IMR-90 (cell line): ENCODE measurements around the gene NAMPT. TPM values are rescaled to one million over a fixed set of nuclear protein-coding genes. Genes with fewer than 3 reads are reported as not detected.
A peak's percentile ranks its signal among the peaks of the same experiment; 100 is the strongest.

Experiments used
- ATAC-seq: fragments of 200-7000 bp; cut with Tn5 transposase; 2 replicates; pipeline ENCODE4 v1.9.1; 2020; ENCODE audit warnings: low read depth, mild to moderate bottlenecking, moderate library complexity
- BruUV-seq: library from RNA; stranded (reverse); fragments of 400-500 nt; replicated peaks from 2 replicates; lab custom pipeline; 2021; lab: Mats Ljungman, UMichigan
- CTCF ChIA-PET: fragments of 300-600 bp; formaldehyde crosslinking; extraction: SDS; loops from one replicate; lab custom pipeline; 2021; ENCODE audit warnings: antibody characterized with exemption; lab: Yijun Ruan, JAX
- POLR2A ChIA-PET: fragments of 300-600 bp; sonication (Branson Sonifier 250); formaldehyde crosslinking; loops from one replicate; lab custom pipeline; 2022; ENCODE audit warnings: antibody characterized with exemption; ENCODE audit not compliant: unreplicated experiment; lab: Charles Lee
- DNase-seq: peaks from one replicate; pipeline ENCODE4 v3.0.0; 2013
- H2AFZ ChIP-seq: replicated peaks from 2 replicates; pipeline ENCODE3; 2013; ENCODE audit warnings: low read length, mild to moderate bottlenecking; ENCODE audit not compliant: poor library complexity
- H2AK5ac ChIP-seq: 2 replicates; pipeline ENCODE4 v1.6.1; 2013; ENCODE audit warnings: low read depth, low read length, inconsistent platforms
- H2AK9ac ChIP-seq: replicated peaks from 2 replicates; pipeline ENCODE3; 2013; ENCODE audit warnings: mild to moderate bottlenecking, low read depth, low read length, moderate library complexity; ENCODE audit not compliant: poor library complexity
- H2BK120ac ChIP-seq: 2 replicates; pipeline ENCODE4 v1.6.1; 2013; ENCODE audit warnings: low read depth, low read length, inconsistent platforms
- H2BK15ac ChIP-seq: 3 replicates; pipeline ENCODE4 v1.6.1; 2013; ENCODE audit warnings: low read depth, low read length, inconsistent platforms
- H2BK20ac ChIP-seq: 2 replicates; pipeline ENCODE4 v1.6.1; 2013; ENCODE audit warnings: low read depth, mild to moderate bottlenecking, inconsistent platforms, low read length, moderate library complexity
- H2BK5ac ChIP-seq: 2 replicates; pipeline ENCODE4 v1.6.1; 2013; ENCODE audit warnings: mild to moderate bottlenecking, low read depth, low read length, inconsistent platforms; ENCODE audit not compliant: poor library complexity, severe bottlenecking
- H3K14ac ChIP-seq: replicated peaks from 2 replicates; pipeline ENCODE4 v1.6.1; 2013; ENCODE audit warnings: low read depth, low read length, inconsistent platforms
- H3K18ac ChIP-seq: 2 replicates; pipeline ENCODE4 v1.6.1; 2013; ENCODE audit warnings: low read depth, low read length, control low read depth
- H3K23ac ChIP-seq: 2 replicates; pipeline ENCODE4 v1.6.1; 2013; ENCODE audit warnings: low read depth, low read length, inconsistent platforms
- H3K27ac ChIP-seq: 2 replicates; pipeline ENCODE4 v1.5.1; 2013; ENCODE audit warnings: mild to moderate bottlenecking, control low read depth, low read length; ENCODE audit not compliant: insufficient read depth
- H3K27me3 ChIP-seq: 2 replicates; pipeline ENCODE4 v1.6.1; 2013; ENCODE audit warnings: low read length; ENCODE audit not compliant: control insufficient read depth, insufficient read depth
- H3K36me3 ChIP-seq: 2 replicates; pipeline ENCODE4 v1.6.1; 2013; ENCODE audit warnings: low read length, mixed read lengths; ENCODE audit not compliant: control insufficient read depth, insufficient read depth
- H3K4ac ChIP-seq: 2 replicates; pipeline ENCODE4 v1.6.1; 2013; ENCODE audit warnings: low read depth, low read length, inconsistent platforms
- H3K4me1 ChIP-seq: 2 replicates; pipeline ENCODE4 v1.6.1; 2013; ENCODE audit warnings: low read length, mixed read lengths; ENCODE audit not compliant: control insufficient read depth, insufficient read depth
- H3K4me2 ChIP-seq: 2 replicates; pipeline ENCODE4 v1.6.1; 2013; ENCODE audit warnings: low read depth, mild to moderate bottlenecking, control low read depth, low read length, moderate library complexity
- H3K4me3 ChIP-seq: 2 replicates; pipeline ENCODE4 v1.5.1; 2013; ENCODE audit warnings: low read depth, mild to moderate bottlenecking, control low read depth, low read length, moderate library complexity; ENCODE audit not compliant: insufficient read depth
- H3K56ac ChIP-seq: 2 replicates; pipeline ENCODE4 v1.6.1; 2013; ENCODE audit warnings: low read length, inconsistent platforms; ENCODE audit not compliant: insufficient read depth; ENCODE audit errors: extremely low read depth
- H3K79me1 ChIP-seq, 2 experiments: 2 replicates each; pipeline ENCODE4 v1.6.1; 2013; ENCODE audit warnings: low read length in 2 of 2, inconsistent platforms in 1 of 2, low read depth in 1 of 2
- H3K9ac ChIP-seq: 2 replicates; pipeline ENCODE4 v1.6.1; 2013; ENCODE audit warnings: low read depth, low read length, control low read depth
- H3K9me1 ChIP-seq: 2 replicates; pipeline ENCODE4 v1.6.1; 2013; ENCODE audit warnings: low read length, inconsistent platforms; ENCODE audit not compliant: insufficient read depth
- H3K9me3 ChIP-seq: 2 replicates; pipeline ENCODE4 v1.6.1; 2013; ENCODE audit warnings: low read length; ENCODE audit not compliant: control insufficient read depth, insufficient read depth
- H4K20me1 ChIP-seq: 2 replicates; pipeline ENCODE4 v1.6.1; 2013; ENCODE audit warnings: low read length, inconsistent platforms; ENCODE audit not compliant: insufficient read depth
- H4K5ac ChIP-seq: 2 replicates; pipeline ENCODE4 v1.6.1; 2013; ENCODE audit warnings: mild to moderate bottlenecking, low read depth, low read length, control low read depth
- H4K8ac ChIP-seq, 2 experiments: 2 replicates each; pipeline ENCODE4 v1.6.1; 2013; ENCODE audit warnings: low read depth in 2 of 2, low read length in 2 of 2, control low read depth in 1 of 2, inconsistent platforms in 1 of 2
- H4K91ac ChIP-seq: 2 replicates; pipeline ENCODE4 v1.6.1; 2013; ENCODE audit warnings: low read depth, low read length, inconsistent platforms; ENCODE audit not compliant: insufficient read depth
- BHLHE40 ChIP-seq: fragments of 150-350 bp; IDR thresholded peaks from 2 replicates; pipeline ENCODE4 v1.6.1; 2016; ENCODE audit warnings: mild to moderate bottlenecking, low read depth, low read length
- CEBPB ChIP-seq: IDR thresholded peaks from 2 replicates; pipeline ENCODE4 v1.6.1; 2012; ENCODE audit warnings: low read depth, low read length, improper control_type of control experiment
- CTCF ChIP-seq: conservative IDR thresholded peaks from 2 replicates; pipeline ENCODE4 v1.5.1; 2012; ENCODE audit warnings: mild to moderate bottlenecking, low read depth, low read length, improper control_type of control experiment
- ELK1 ChIP-seq: fragments of 150-350 bp; IDR thresholded peaks from 2 replicates; pipeline ENCODE4 v1.6.1; 2016; ENCODE audit warnings: low read depth, mild to moderate bottlenecking, low read length, moderate library complexity, borderline replicate concordance
- MAFK ChIP-seq: IDR thresholded peaks from 2 replicates; pipeline ENCODE4 v1.6.1; 2012; ENCODE audit warnings: low read depth, low read length, improper control_type of control experiment
- MAZ ChIP-seq: IDR thresholded peaks from 2 replicates; pipeline ENCODE4 v1.6.1; 2012; ENCODE audit warnings: low read depth, mild to moderate bottlenecking, low read length, improper control_type of control experiment, moderate library complexity, borderline replicate concordance
- MXI1 ChIP-seq: IDR thresholded peaks from 2 replicates; pipeline ENCODE4 v1.6.1; 2012; ENCODE audit warnings: low read depth, mild to moderate bottlenecking, low read length, moderate library complexity, borderline replicate concordance
- NFE2L2 ChIP-seq: fragments of 150-350 bp; IDR thresholded peaks from 2 replicates; pipeline ENCODE4 v1.6.1; 2016; ENCODE audit warnings: low read depth, mild to moderate bottlenecking, low read length
- POLR2A ChIP-seq: IDR thresholded peaks from 2 replicates; pipeline ENCODE4 v1.6.1; 2012; ENCODE audit warnings: mild to moderate bottlenecking, low read depth, low read length
- RAD21 ChIP-seq: IDR thresholded peaks from 2 replicates; pipeline ENCODE4 v1.6.1; 2012; ENCODE audit warnings: low read length, improper control_type of control experiment
- RCOR1 ChIP-seq: IDR thresholded peaks from 2 replicates; pipeline ENCODE4 v1.6.1; 2012; ENCODE audit warnings: mild to moderate bottlenecking, low read length, improper control_type of control experiment; ENCODE audit not compliant: insufficient replicate concordance
- RFX5 ChIP-seq: IDR thresholded peaks from 2 replicates; pipeline ENCODE4 v1.8.0; 2012; ENCODE audit warnings: low read depth, mild to moderate bottlenecking, low read length, moderate library complexity
- SMC3 ChIP-seq: fragments of 150-350 bp; IDR thresholded peaks from 2 replicates; pipeline ENCODE4 v1.6.1; 2016; ENCODE audit warnings: low read depth, mild to moderate bottlenecking, antibody characterized with exemption, low read length, moderate library complexity
- USF2 ChIP-seq: fragments of 150-350 bp; IDR thresholded peaks from 2 replicates; pipeline ENCODE4 v1.6.1; 2017; ENCODE audit warnings: mild to moderate bottlenecking, antibody characterized with exemption, low read length, low read depth
- WGBS, 2 experiments: methylation state at CpG; one replicate each; pipeline versions ENCODE4 v1.1.5 to v1.1.7; 2013; ENCODE audit warnings: missing lambda C conversion rate in 2 of 2; ENCODE audit not compliant: insufficient read length in 1 of 2; ENCODE audit errors: extremely low coverage in 2 of 2; 5-methylcytosine and 5-hydroxymethylcytosine counted together
- dilution Hi-C: fragments of 300-500 bp; cut with HindIII; formaldehyde crosslinking; loops from one replicate; pipeline ENCODE4 v1.14.3; 2018; ENCODE audit warnings: low sequenced_read_pairs; ENCODE audit not compliant: unreplicated experiment
- in situ Hi-C: fragments of 300-500 bp; cut with MboI; formaldehyde crosslinking; loops from 3 replicates; pipeline ENCODE4 v1.14.3; 2019; ENCODE audit warnings: low sequenced_read_pairs, inconsistent platforms, mixed read lengths
- intact Hi-C: fragments of 100-400 bp; cut with micrococcal nuclease; formaldehyde crosslinking; loops from 2 replicates; pipeline ENCODE4 v1.10.0; 2022
- polyA plus RNA-seq, 3 experiments: library from polyadenylated mRNA; depleted of rRNA; stranded (reverse); fragments of >200 nt; gene quantifications; 2 replicates each; pipeline ENCODE4 v1.2.3, GENCODE V29; 2012; ENCODE audit warnings: low replicate concordance in 1 of 3
- total RNA-seq: library from RNA; depleted of rRNA; stranded (reverse); fragments of >200 nt; gene quantifications from 2 replicates; pipeline ENCODE4 v1.2.3, GENCODE V29; 2012

NAMPT gene
- total and polyA plus RNA-seq, 2 of the 4 experiments (the other 2 are of a cell fraction): 13.3 to 31.7 TPM

- no peaks in the 10 kb centered on the region; the same call in 1 of the 2 replicates for H4K20me1 ChIP-seq
- H3K56ac ChIP-seq: no peak overlapping the region
- peaks cover 5% of the 10 kb centered on the region for H3K4me1 ChIP-seq
- no TSS peak for BruUV-seq
- H4K91ac ChIP-seq: no peak overlapping the region
- H3K18ac ChIP-seq: no peak overlapping the region
- no peaks in the 10 kb centered on the region for H3K79me1 ChIP-seq
- ChIA-PET POLR2A (no interaction called here), CTCF (no interaction called here)
- H2AFZ ChIP-seq: no peak overlapping the region
- no CpG with 5 or more reads among the region's 2 CpGs for WGBS, 2 experiments
- H3K14ac ChIP-seq: no peak overlapping the region; the same call in 1 of the 2 replicates
- no peak overlapping the region for H3K4me2 ChIP-seq
- ATAC-seq (no peak), DNase-seq (no peak)
- peaks cover 3% of the 10 kb centered on the region; the same call in 1 of the 2 replicates for H3K9me1 ChIP-seq
- no peak overlapping the region for H3K4me3 ChIP-seq
- H3K9ac ChIP-seq: no peak overlapping the region
- no peak overlapping the region for H2BK15ac ChIP-seq
- peak overlapping the region; percentile 29; the same call in 1 of the 2 replicates for H2BK120ac ChIP-seq
- TF ChIP-seq MAFK (no peak), SMC3 (no peak), CEBPB (no peak), MAZ (no peak), RFX5 (no peak), POLR2A (no peak), RAD21 (no peak), MXI1 (no peak), ELK1 (no peak), BHLHE40 (no peak), RCOR1 (no peak), USF2 (no peak), NFE2L2 (no peak), CTCF (no peak)
- 0 out of 2 replicates have a peak overlapping the region, but pooled peaks have one; percentile 27 for H3K4ac ChIP-seq
- no peak overlapping the region for H2AK9ac ChIP-seq
- intact Hi-C loops (no loop called here), in situ Hi-C loops (no loop called here), dilution Hi-C loops (no loop called here)
- H3K9me3 ChIP-seq: no peaks in the 10 kb centered on the region
- H3K23ac ChIP-seq: no peak overlapping the region
- H3K27ac ChIP-seq: no peak overlapping the region
- no peak overlapping the region for H2BK20ac ChIP-seq
- H3K36me3 ChIP-seq: no peaks in the 10 kb centered on the region
- no peak overlapping the region for H4K8ac ChIP-seq
- no peak overlapping the region for H4K5ac ChIP-seq
- H2AK5ac ChIP-seq: no peak overlapping the region; the same call in 1 of the 2 replicates
- no peaks in the 10 kb centered on the region for H3K27me3 ChIP-seq
- no peak overlapping the region for H2BK5ac ChIP-seq
Observed at GRCh38 chr7:106314875-106315274, 30.1 kb upstream of the NAMPT start.
